SK-N-MC (cell line): ENCODE measurements around the gene PRKG1.

Experiments
- DNase-seq: peaks from one replicate; pipeline ENCODE4 v3.0.0-alpha.2; 2011; ENCODE audit warnings: low read depth, low spot score
- H3K27ac ChIP-seq: fragments of 200-600 bp; sonication (generic); 2 replicates; pipeline ENCODE4 v1.5.1; 2016; ENCODE audit warnings: mixed run types
- H3K36me3 ChIP-seq: fragments of 200-600 bp; sonication (generic); 2 replicates; pipeline ENCODE4 v1.6.1; 2017; ENCODE audit warnings: antibody characterized with exemption, low read length, mixed read lengths; ENCODE audit not compliant: insufficient read depth
- H3K4me3 ChIP-seq: fragments of 200-600 bp; sonication (generic); 2 replicates; pipeline ENCODE4 v1.5.1; 2016
- H3K9ac ChIP-seq: fragments of 200-600 bp; sonication (generic); 2 replicates; pipeline ENCODE4 v1.8.0; 2017; ENCODE audit warnings: mixed run types, mixed read lengths; ENCODE audit not compliant: insufficient read length
- H3K9me3 ChIP-seq: fragments of 200-600 bp; sonication (generic); 2 replicates; pipeline ENCODE4 v1.6.1; 2017; ENCODE audit warnings: low read depth, mild to moderate bottlenecking, antibody characterized with exemption, low read length, moderate library complexity, mixed read lengths
- EZH2 ChIP-seq: fragments of 200-600 bp; sonication (generic); IDR thresholded peaks from one replicate; pipeline ENCODE4 v1.6.1; 2017; ENCODE audit warnings: antibody characterized with exemption
- FOXP2 ChIP-seq: optimal IDR thresholded peaks from 2 replicates; pipeline ENCODE3; 2011; ENCODE audit warnings: mild to moderate bottlenecking, moderate library complexity; ENCODE audit not compliant: insufficient read depth; ENCODE audit errors: extremely low read length, control extremely low read depth
- POLR2AphosphoS5 ChIP-seq: IDR thresholded peaks from 2 replicates; pipeline ENCODE4 v1.6.1; 2012; ENCODE audit warnings: mild to moderate bottlenecking, low read depth, low read length, borderline replicate concordance

PRKG1 gene

GRCh38 chr10:51422311-51423120 is 348.2 kb downstream of the PRKG1 start:
- Histone ChIP-seq H3K9me3 (no peaks in the 10 kb centered on the region), H3K9ac (no peak overlapping the region), H3K36me3 (no peaks in the 10 kb centered on the region), H3K27ac (no peak overlapping the region), H3K4me3 (no peak overlapping the region)
- DNase-seq, result no peak
- TF ChIP-seq POLR2AphosphoS5 (no peak), FOXP2 (no peak), EZH2 (no peak)

- DNase-seq, result no peak
- TF ChIP-seq FOXP2 (no peak), POLR2AphosphoS5 (no peak), EZH2 (no peak)
- no peaks in the 10 kb centered on the region for H3K36me3 ChIP-seq
- no peak overlapping the region for H3K9ac ChIP-seq
- no peak overlapping the region for H3K4me3 ChIP-seq
- H3K27ac ChIP-seq, result no peak overlapping the region
- H3K9me3 ChIP-seq, result no peaks in the 10 kb centered on the region
Measured at GRCh38 chr10:51423121-51423452, 348.8 kb downstream of the PRKG1 start.

- no peak for TF ChIP-seq POLR2AphosphoS5
- no peak for TF ChIP-seq EZH2
- no peak for TF ChIP-seq FOXP2
- DNase-seq, result no peak
- Histone ChIP-seq H3K36me3 (no peaks in the 10 kb centered on the region), H3K27ac (no peak overlapping the region), H3K9ac (no peak overlapping the region), H3K4me3 (no peak overlapping the region), H3K9me3 (no peaks in the 10 kb centered on the region)
Measured at GRCh38 chr10:51425431-51425830, 351.1 kb downstream of the PRKG1 start.

GRCh38 chr10:51427758-51428157 is 353.5 kb downstream of the PRKG1 start:
- no peak for DNase-seq
- Histone ChIP-seq H3K27ac (no peak overlapping the region), H3K9me3 (no peaks in the 10 kb centered on the region), H3K4me3 (no peak overlapping the region), H3K36me3 (no peaks in the 10 kb centered on the region), H3K9ac (no peak overlapping the region)
- TF ChIP-seq POLR2AphosphoS5 (no peak), FOXP2 (no peak), EZH2 (no peak)

GRCh38 chr10:51430506-51430905 is 356.2 kb downstream of the PRKG1 start:
- TF ChIP-seq FOXP2 (no peak), EZH2 (no peak), POLR2AphosphoS5 (no peak)

GRCh38 chr10:51433949-51434475 is 359.7 kb downstream of the PRKG1 start:
- TF ChIP-seq EZH2 (no peak), POLR2AphosphoS5 (no peak), FOXP2 (no peak)
- H3K27ac ChIP-seq, result no peak overlapping the region
- no peak for DNase-seq
- no peak overlapping the region for H3K4me3 ChIP-seq
- no peaks in the 10 kb centered on the region for H3K9me3 ChIP-seq
- H3K9ac ChIP-seq, result no peak overlapping the region
- no peaks in the 10 kb centered on the region for H3K36me3 ChIP-seq

More at GRCh38 chr10:51430506-51430905, 356.2 kb downstream of the PRKG1 start:
- H3K27ac ChIP-seq, result no peak overlapping the region
- no peaks in the 10 kb centered on the region for H3K36me3 ChIP-seq
- H3K9me3 ChIP-seq, result no peaks in the 10 kb centered on the region
- H3K9ac ChIP-seq, result no peak overlapping the region
- DNase-seq, result no peak
- H3K4me3 ChIP-seq, result no peak overlapping the region

GRCh38 chr10:51436805-51437204 is 362.5 kb downstream of the PRKG1 start:
- no peak overlapping the region for H3K4me3 ChIP-seq
- no peaks in the 10 kb centered on the region for H3K36me3 ChIP-seq
- H3K9ac ChIP-seq, result no peak overlapping the region
- no peak overlapping the region for H3K27ac ChIP-seq
- DNase-seq, result no peak
- no peak for TF ChIP-seq EZH2
- TF ChIP-seq FOXP2, result no peak
- TF ChIP-seq POLR2AphosphoS5, result no peak
- no peaks in the 10 kb centered on the region for H3K9me3 ChIP-seq

GRCh38 chr10:51439645-51440044 is 365.4 kb downstream of the PRKG1 start:
- Histone ChIP-seq H3K27ac (no peak overlapping the region), H3K36me3 (no peaks in the 10 kb centered on the region), H3K9me3 (no peaks in the 10 kb centered on the region), H3K9ac (no peak overlapping the region), H3K4me3 (no peak overlapping the region)
- TF ChIP-seq EZH2 (no peak), FOXP2 (no peak), POLR2AphosphoS5 (no peak)
- DNase-seq, result no peak
